Measurements from ENCODE around the gene DNMT1.
A peak's percentile ranks its signal among the peaks of the same experiment; 100 is the strongest.

DNMT1 gene

DNA sequence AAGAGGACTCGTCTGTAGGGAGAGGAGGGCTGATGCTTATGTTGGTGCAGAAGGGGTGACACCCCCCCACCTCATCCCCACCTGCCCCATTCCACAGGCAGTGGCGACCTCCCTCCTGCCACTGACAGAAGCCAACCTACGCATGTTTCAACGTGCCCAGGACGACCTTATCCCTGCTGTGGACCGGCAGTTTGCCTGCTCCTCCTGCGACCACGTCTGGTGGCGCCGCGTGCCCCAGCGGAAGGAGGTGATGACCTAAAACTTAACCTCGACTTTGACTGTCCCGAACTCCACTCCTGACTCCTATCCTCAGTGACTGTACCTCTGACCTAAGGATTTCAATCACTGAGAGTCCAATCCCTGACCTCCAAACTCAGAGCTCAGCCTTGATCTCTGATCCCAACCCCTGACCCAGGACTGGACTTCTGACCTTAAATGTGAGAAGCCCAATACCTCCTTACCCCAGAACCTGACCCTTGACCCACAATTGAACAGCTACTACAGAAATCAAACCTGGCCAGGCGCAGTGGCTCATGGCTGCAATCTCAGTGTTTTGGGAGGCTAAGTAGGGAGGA is 104.9 kb downstream of the DNMT1 start:
- DNase-seq: no peak

DNA sequence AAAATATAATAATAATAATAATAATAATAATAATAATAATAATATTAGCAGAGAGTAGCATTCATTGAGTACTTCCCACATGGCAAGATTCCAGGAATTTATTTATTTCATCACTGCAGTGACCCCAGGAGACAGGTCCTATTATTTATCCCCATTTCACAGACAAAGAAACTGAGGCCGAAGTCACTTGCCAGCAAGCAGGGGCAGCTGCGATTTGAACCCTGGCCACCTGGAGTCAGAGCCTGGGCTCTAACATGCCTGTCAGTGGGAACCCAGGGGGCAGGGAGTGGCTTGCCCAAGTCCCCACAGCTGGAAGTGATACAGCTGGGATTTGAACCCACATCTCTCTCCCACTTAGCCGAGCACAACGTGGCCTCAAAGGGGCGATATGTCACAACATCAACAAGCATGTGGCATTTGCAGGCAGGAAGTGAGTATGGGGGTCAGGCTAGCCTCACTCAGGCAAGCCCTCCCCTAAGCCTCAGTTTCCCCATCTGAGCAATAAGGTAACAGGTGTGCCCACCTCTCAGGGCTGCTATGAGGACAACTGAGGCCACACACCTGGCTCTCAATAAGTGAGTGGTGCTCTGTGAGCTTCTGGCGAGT is 105.7 kb downstream of the DNMT1 start:
- DNase-seq: no peak

DNA sequence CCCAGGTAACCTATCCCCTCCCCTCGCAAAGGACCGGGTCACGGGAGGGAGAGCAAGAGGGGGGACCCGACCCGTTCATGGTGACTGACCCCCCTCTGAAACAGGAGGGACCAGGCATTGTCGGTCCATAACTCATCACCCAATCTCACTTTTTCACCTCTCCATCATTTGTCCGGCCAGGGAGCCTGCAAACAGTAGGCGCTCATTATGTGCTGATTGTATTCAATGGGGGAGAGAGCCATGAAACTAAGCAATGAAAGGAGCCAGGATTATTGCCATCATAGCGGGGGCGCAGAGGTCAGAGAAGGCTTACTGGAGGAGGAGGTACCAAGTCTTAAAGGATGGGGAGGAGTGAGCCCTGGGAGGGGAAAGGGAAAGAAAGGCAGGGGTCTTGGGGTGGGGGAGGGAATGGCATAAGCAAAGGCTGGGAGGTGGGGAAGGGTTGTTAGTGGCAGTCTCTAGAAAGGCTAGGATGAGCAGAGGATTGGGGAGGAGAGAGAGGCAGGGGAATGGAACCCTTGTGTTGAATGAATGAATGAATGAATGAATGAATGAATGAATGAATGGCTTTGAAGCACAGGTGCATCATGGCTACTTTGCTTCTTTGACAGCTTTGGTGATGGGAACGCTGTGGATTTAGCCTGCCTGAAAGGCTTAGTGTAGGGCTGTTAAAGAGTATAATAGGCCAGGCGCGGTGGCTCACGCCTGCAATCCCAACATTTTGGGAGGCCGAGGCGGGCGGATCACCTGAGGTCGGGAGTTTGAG is 107.3 kb downstream of the DNMT1 start:
- DNase-seq: no peak

DNA sequence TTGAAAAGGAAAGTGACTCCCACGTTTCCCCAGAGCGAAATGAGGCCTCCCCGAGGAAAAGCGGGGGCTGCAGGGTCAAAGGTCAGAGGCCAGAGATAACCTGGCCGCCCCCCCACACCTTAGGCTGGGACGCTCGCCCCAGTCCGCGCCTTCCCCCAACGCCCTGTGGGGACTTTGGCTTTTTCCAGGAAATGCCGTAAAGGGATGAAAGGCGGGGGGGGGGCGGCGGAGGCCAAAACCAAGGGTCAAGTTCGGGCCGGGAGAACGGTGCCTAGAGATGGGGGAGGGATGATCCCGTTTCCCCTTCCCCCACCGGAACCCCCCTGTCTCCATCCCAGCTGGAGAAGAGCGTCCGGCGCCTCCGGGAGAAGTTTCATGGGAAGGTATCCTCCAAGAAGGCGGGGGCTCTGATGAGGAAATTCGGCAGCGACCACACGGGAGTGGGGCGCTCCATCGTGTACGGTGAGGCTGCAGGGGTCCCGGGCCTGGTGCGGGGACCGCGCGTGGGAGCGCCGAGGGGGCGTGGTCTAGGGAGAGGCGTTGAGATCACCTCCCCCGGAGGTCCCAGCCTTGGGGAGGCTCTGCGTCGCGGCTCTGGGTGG is 108.1 kb downstream of the DNMT1 start:
- no peak for DNase-seq

DNA sequence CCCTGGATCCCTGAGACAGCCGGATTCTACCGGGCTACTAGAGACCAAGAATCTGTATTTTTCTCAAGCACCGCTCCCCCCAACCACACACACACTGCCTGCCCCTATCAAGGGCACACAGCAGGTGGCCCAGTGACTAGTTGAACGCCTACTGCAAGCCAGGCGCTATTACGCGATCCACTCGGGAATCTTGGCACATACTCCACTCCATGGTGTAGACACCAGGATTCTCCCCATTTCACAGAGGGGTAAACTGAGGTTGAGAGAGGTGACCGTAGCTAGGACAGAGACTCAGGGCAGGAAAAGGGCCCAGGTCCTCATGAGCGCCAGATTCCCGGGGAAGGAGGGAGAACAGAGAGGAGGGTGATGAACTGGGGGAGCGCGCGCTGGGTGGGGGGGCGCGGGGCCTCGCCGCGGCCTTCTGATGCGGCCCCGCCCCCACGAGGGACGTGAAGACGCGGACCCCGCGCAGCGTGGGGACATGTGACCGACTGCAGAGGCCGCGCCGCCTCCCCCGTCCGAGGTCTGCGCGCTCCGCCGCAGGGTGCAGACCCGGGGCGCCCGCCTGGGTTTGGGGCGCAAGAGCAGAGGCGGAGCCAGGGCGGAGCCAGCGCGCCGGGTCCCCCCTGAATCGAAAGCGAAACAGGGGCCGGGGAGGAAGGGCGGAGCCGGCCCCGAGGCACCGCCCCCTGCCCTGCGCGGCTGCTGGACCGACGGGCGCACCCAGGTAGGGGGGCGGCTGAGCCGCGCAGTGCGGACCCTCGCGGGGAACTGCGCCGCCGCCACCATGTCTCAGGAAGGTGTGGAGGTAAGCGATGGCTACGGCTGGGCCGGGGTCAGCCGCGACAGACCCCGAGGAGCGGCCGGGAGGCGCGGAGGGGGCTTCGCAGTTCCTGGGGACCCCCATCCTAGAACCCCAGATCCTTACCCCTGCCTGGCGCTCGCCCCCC is 108.8 kb downstream of the DNMT1 start, which contains the start of gene SHFL:
SHFL (plus strand) TSS at position 677 of the 950 bp plus-strand sequence; CDS start at position 788, 111 bp downstream.
- DNase-seq: peak; percentile 90

DNA sequence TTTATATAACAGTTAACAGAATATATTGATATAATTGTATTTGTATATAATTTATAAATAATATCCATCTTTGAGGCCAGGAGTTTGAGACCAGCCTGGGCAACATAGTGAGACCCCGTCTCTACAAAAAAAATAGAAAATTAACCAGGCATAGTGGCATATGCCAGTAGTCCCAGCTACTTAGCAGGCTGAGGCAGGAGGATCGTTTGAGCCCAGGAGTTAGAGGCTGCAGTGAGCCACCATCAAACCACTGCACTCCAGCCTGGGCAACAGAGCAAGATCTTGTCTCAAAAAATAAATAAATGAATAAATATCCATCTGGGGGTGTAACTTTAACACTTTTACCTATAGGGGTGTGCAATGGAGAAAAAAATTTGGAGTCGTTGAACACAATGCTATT is 110.0 kb downstream of the DNMT1 start:
- DNase-seq: no peak

DNA sequence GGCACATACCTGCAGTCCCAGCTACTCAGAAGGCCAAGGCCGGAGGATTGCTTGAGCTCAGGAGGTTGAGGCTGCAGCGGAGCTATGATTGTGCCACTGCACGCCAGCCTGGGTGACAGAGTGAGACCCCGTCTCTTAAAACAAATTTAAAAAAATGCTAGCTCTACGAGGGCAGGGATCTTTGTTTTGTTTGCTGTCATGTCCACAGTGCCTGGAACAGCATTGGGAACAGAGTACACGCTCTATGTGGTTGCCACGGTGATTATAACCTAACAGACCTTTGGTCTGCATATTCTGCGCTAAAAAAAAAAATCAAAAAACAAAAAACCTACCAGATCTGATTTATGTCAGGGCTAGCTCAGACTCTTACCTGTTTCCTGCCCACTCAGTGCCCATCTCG is 110.8 kb downstream of the DNMT1 start:
- no peak for DNase-seq
